Endometrial microvascular endothelial cells (primary cell): Measurements from ENCODE around the gene CHPF. TPM values are rescaled to one million over a fixed set of nuclear protein-coding genes. Genes with fewer than 3 reads are reported as not detected.

Source experiments
- in situ Hi-C: cut with HindIII; loops from 2 replicates; pipeline ENCODE4 v1.10.0; 2017; ENCODE audit warnings: low sequenced_read_pairs, low pct_unique_long_range_greater_than_20kb; ENCODE audit errors: inconsistent ontology term
- total RNA-seq: library from RNA; depleted of rRNA; stranded (reverse); fragments of >200 nt; gene quantifications from one replicate; pipeline ENCODE4 v1.2.3, GENCODE V29; 2015; ENCODE audit errors: inconsistent ontology term

The CHPF gene
- total RNA-seq, 1 donor from 2014 or later = 3.4 TPM

- in situ Hi-C loops = no loop called here
Observed at GRCh38 chr2:219569041-219569440, 25.4 kb upstream of the CHPF start.

DNA sequence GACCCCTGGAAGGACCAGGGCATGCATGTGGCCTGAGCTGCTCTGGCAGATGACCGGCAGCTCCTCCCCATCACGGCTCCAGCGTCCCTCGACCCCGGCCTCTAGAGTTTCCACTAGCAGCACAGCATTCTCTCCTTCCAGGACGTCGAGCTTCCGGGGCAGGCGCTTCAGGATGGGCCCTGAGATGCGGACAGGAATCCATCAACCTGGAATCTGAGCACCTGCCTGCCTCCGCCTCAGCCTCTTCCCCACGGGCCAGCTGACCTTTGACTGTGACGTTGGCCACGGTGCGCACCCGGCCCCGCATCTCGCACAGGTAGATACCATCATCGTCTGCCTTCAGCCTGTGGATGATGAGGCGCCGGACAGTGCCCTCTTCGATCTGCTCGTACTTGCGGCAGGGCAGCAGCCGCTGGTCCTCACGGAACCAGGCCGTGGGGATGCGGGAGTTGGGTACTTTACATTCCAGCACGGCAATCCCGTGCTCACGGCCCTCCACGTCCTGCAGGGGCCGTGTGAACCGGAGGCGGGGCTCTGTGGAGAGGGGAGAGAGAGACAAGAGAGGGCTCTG lies 24.3 kb upstream of the CHPF start:
- in situ Hi-C loops = no loop called here

GRCh38 chr2:219567131-219567530 lies 23.5 kb upstream of the CHPF start:
- in situ Hi-C loops = no loop called here

- in situ Hi-C loops = no loop called here
Observed at GRCh38 chr2:219566640-219567039, 23.0 kb upstream of the CHPF start.

DNA sequence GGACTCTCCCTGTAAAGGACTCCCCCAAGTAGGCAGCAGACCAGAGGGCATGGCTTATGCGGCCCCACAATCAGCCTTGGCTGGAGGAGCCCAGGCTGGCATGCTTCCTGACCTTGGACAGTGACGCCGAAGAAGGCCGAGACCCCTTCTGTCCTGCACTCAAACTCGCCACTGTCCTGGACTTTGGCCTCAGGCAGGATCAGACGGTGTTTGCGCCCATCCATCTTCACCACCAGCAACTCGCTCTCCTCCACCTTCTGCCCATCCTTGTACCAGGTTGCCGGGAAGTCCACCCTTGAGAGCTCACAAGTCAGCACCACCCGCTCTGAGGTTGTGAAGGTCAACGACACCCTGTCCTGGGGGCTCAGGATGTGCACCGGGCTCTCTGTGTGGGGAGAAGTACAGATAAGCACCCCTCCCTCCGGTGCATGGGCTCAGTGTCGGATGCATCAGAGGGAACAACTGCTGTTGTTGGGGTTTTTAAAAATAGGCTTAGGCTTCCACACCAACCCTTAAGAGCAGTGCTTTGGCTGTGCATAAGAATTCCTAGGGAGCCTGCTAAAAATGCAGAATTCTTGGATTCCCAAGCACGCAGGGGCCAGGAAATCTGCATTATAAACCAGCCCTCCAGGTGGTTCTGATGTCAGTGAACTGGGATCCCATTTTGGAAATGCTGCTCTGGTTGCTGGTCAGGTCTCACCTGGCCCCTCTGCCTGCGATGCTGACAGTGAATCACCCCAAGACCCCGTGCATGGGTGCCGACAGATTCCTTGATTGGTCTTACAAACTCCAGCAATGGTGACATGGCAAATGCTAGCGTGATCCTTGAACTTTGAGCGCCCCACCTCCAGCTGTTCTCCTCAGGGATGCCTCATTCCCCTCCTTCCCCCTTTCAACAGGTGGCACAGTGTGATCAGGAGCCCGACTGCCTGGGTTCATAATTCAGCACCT lies 21.8 kb upstream of the CHPF start:
- in situ Hi-C loops = no loop called here

- in situ Hi-C loops = no loop called here
Observed at GRCh38 chr2:219563271-219563928, 19.8 kb upstream of the CHPF start.

DNA sequence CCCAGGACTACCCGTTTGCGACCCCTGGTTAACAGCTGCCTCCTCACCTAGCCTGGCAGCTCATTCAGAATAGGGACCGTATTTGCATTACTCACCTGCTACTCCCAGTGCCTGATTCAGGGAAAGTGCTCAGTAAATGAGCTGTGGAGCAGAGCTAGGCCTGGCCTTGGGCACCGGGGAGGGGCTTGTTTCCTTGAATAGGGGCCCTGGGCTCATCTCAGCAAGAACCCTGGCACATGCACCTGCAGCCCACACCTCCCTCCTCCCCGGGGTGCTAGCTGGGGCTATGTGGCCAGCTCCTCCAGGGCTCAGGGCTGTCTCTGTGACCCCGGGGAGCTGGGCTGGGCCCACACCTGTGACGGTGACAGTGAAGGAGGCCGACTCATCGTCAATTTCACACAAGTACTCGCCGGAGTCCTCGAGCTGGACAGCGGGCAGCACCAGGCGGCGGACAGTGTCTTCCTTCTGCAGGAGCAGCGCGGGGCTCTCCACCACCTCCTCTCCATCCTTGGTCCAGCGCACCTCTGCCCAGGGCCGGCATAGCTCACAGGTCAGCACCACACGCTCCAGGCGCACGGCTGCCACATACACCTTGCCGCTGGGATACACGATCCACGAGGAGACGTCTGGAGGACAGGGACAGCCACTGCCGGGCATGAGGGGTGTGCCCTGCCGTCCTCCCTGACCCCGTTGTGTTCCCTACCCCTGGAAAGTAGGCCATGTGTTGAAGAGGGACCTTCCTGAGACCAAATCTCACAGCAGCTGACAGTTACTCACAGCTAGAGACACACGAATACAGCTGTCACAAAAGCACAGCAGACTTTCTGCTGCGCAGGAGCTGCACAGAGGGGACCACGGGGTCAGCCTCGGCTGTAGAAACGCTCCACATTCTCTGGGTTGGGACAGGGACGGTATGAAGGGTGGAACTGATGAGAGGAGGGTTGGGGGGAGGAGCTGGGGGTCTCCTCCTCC lies 18.7 kb upstream of the CHPF start:
- in situ Hi-C loops = no loop called here

- in situ Hi-C loops = no loop called here
Observed at GRCh38 chr2:219561179-219562048, 17.8 kb upstream of the CHPF start.

- in situ Hi-C loops = no loop called here
Observed at GRCh38 chr2:219560893-219561178, 17.2 kb upstream of the CHPF start.

DNA sequence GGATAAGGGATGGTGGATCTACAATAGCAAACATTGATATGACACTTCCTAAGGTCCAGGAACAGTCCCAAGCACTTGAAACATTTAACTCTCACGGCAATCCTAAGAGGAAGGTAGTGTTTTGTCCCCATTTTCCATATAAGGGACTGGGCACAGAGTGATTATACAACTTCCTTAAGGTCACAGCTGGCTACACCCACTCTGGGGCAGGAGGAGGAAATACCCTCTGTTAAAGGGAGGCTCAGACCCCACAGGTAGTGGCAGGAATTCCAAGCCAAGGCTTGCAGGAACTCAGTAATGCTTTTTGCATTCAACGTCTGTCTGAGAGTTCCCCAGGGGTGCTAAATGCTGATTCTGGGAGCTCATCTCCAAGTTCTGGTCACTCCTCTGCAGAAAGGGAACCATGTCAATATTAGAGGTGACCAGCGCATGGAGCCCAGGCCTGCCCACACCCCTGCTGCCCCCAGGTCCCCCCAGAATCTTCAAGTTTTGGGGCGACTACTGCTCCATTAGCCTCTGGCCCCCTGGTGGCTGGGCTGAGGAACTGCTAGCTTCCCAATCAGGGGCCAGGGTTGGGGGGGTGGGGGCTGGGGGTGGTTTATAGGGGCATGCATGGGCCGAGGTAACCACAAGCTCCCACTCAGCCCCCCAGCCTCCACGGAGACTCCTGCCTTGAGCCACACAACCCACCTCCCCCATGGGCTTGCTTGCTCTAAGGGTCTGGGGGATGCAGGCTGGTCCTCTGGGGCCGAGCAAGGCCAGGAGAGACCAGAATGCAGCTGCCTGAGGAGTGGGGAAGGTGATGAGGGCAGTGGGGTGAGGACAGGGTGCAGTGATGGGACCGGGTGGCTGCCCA lies 16.7 kb upstream of the CHPF start:
- in situ Hi-C loops = no loop called here

DNA sequence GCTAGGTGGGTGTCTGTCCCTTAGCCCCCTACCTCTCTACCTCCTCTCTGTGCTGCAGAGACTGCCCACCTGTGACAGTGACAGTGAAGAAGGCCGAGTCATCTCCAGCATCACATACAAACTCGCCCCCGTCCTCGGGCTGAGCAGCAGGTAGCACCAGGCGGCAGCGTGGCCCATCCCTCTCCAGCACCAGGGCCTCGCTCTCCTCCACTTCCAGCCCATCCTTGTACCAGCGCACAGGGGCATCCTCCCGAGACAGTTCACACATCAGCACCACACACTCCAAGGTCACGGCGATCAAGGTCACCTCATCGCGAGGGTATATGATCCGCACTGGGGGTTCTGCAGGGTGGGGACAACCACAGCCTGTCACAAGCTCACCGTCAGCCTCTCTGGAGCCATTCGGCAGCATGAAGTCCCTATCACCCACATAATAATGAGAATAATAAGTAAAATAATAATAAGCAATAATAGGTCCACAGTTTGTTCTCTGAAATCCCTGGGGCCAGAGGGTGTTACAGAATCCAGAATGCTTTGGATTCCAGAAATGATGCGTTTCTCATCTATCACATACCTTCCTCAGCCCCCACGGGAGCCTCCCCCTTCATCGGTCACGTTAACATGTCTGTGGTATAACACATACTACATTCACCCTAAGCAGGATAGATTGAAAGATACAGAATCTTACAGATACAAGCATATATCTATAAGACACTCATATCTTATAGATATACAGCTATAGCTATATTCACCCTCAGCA lies 15.7 kb upstream of the CHPF start:
- in situ Hi-C loops = no loop called here

GRCh38 chr2:219557791-219558785 lies 14.5 kb upstream of the CHPF start:
- in situ Hi-C loops = no loop called here

GRCh38 chr2:219557320-219557719 lies 13.7 kb upstream of the CHPF start:
- in situ Hi-C loops = no loop called here

- in situ Hi-C loops = no loop called here
Observed at GRCh38 chr2:219556413-219556812, 12.8 kb upstream of the CHPF start.

- in situ Hi-C loops = no loop called here
Observed at GRCh38 chr2:219555956-219556355, 12.3 kb upstream of the CHPF start.
